Inferior parietal cortex (tissue), 1 donor: ENCODE measurements around the gene EGFL7.
"Not testable (repeated sequence)": the region's sequence is repeated elsewhere in the genome, so short reads cannot be mapped to it uniquely, and the experiment has no call there.

Experiments used
- DNase-seq: peaks from one replicate; pipeline ENCODE4 v3.0.0-alpha.2; 2016; ENCODE audit errors: extremely low spot score

Gene EGFL7

GRCh38 chr9:136697146-136697820, 34.6 kb downstream of the EGFL7 start:
- no peak for DNase-seq

DNA sequence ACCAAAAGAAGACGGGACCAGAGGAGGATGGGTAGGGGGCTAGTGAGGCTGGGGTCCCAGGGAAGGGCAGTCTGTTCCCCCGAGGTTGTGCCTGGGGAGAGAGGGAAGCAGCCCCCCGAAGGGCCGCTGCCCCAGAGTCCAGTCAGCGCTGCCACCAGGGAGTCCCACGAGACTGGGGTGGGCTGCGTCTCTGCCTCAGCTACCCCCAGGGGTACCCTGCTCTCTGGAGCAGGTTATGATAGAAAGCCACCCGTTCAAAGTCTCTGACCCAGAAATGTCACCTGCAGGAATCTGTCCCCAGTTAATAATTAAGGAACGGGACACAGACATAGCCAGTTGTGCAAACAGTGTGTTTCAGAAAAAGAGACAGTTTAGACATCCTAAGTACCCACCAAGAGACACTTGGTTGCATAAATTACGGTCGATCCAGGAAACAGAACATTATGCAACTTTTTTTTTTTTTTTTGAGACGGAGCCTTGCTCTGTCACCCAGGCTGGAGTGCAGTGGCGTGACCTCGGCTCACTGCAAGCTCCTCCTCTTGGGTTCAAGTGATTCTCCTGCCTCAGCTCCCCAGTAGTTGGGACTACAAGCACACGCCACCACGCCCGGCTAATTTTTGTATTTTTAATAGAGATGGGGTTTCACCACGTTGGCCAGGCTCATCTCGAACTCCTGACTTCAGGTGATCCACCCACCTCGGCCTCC, 35.3 kb downstream of the EGFL7 start:
- no peak for DNase-seq

DNA sequence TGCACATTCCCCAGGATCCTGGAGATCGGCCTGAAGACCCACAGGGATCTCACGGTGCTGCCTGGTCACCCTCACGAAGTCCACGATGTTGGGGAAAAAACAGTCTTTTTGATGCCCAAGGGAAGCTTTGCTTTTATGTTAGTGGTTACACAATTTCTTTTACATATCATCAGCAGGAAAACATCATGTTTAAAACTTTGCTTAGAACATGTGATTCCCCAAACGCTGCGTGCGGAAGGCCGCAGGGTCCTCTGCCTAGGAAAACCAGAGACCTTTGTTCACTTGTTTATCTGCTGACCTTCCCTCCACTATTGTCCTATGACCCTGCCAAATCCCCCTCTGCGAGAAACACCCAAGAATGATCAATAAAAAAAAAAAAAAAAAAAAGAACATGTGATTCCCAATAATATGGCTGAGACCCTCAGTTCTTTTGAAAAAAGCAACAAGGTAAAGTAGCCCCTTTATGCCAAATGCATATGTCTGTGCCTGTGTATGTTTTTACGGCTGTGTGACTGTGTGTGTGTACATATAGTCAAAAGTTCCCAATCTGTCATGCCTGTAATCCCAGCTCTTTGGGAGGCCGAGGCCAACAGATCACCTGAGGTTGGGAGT, 36.0 kb downstream of the EGFL7 start:
- DNase-seq = no peak

GRCh38 chr9:136700304-136700703, 37.6 kb downstream of the EGFL7 start:
- no peak for DNase-seq

- DNase-seq = no peak
Measured at GRCh38 chr9:136700959-136701667, 38.4 kb downstream of the EGFL7 start.

DNA sequence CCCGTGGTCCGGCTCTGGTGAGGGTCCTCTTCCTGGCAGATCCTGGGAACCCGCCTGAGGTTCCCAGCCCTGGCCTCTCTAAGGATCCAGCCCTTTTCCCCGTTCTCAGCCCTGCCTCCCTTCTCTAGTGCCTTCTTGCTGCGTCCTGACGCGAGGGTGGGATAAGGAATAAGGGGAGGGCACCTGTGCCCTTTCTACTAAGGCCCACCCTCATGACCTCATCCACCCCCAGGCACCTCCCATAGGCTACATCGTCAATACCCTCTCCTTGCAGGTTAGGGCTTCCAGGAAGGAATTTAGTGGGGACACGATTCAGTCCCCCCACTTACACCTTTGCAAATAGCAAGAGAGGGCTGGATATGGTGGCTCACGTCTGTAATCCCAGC, 38.9 kb downstream of the EGFL7 start:
- no peak for DNase-seq

GRCh38 chr9:136703276-136703860, 40.7 kb downstream of the EGFL7 start:
- DNase-seq = no peak

DNA sequence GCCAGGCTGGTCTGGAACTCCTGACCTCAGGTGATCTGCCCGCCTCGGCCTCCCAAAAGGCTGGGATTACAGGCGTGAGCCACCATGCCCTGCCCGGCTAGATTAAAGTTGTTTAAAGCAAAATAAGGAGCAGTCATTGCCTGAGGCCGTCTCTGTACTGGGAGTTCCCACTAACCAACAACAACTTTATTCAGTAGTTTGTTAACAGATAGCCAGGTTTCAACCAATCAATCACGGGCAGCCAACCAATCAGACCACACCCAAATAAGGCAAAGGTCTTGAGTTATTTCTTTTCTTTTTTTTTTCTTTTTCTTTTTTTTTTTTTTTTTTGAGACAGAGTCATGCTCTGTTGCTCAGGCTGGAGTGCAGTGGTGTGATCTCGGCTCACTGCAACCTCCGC, 42.0 kb downstream of the EGFL7 start:
- DNase-seq = not testable (repeated sequence)

DNA sequence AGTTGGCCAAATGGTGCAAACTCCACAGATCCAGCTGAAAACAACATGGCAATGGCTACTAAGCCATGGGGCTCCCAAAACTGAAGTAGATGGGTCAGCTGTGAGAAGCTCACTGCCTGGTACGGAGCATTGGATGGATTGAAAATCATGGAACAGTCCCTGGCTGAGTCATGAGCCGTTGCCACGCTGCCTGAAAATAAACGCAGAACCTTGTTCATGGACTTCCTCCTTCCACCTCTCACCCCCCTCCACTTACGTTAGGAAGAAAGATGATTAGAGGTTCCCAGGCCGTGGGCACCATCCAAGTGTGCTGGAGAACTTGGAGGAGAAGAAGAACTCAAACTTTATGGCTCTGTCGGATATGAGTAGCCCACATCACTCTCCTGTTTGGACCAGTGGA, 42.8 kb downstream of the EGFL7 start:
- no peak for DNase-seq

DNA sequence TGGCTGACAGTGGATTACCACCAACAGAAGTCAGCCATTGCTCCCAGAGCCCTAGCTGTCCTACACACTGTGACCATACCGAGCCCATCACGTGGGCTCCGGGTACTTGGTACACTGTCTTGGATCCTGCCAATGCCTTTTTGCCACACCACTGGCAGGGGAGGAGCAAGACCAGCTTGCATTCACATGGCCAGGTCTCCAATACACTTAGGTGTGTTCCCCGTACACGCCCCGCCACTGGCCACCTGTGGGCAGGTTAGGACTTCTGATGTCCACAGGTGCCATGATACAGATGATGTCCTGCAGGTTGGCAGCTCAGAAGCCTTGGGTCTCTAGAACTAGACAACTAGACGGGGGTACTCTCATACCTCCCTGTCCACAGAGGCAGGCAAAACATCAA, 44.3 kb downstream of the EGFL7 start:
- DNase-seq = no peak

GRCh38 chr9:136707849-136708517, 45.3 kb downstream of the EGFL7 start:
- no peak for DNase-seq

GRCh38 chr9:136709454-136710109, 46.9 kb downstream of the EGFL7 start:
- no peak for DNase-seq

DNA sequence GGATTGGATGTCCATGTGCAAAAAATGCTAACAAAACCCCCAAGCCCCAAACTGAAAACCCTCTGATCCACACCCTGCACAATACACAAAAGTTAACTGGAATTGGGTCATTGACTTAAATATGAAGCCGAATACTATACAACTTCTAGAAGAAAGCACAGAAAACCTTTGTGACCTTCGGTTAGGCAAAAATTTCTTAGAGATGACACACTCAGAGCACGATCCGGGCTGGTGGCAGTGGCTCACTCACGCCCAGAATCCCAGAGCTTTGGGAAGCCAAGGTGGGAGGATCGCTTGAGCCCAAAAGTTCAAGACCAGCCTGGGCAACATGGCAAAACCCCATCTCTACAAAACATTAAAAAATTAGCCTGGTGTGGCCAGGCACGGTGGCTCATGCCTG, 47.8 kb downstream of the EGFL7 start:
- DNase-seq = no peak

GRCh38 chr9:136711219-136711648, 48.5 kb downstream of the EGFL7 start:
- not testable (repeated sequence) for DNase-seq

DNA sequence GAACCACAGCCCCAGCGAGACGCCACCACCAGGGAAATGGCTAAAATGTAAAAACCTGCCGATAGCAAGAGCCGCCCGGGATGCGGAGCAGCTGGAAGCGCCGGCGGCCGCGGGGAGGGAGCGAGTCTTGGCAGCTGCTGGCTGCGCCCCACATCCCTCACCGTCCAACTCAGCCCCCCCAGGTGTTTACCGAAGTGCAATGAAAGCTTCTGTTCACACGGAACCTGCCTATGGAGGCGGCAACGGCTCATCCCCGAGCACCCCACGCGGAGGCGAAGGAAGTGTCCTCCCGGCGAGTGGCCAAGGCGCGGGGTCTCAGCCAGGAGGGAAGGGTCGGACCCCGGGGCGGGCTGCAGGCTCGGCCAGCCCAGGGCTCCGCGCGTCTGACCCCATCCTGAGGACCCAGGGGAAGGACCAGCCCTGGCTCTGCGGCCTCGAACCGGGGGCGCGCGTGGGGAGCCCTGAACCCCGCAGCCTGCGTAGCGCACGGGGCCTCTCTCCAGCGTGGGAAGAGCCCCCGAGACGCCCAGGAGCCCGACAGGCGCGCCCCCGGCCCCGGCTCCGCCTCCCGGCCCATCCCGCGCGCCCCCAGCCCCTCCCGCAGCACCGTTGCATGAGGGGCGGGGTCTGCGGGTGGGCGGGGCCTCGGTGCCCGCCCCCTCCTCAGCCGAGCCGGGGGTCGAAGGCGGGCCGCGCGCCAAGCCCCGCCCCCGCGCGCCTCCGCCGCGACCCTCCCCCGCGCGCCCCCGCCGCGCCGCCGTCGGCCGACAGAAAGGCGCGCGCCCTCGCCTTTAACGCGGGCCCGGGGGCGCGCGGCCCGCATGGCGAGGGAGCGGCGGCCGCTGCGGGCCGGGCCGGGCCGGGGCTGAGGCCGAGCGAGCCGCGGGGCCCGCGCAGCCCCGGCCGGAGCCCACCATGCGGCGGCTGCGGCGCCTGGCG, 49.3 kb downstream of the EGFL7 start, which contains the start of gene DIPK1B:
Gene DIPK1B (plus strand): TSS at position 822 of the 939 bp plus-strand sequence. CDS start 94 bp downstream, at position 916.
- DNase-seq = no peak

GRCh38 chr9:136712690-136713544, 50.2 kb downstream of the EGFL7 start:
- no peak for DNase-seq

DNA sequence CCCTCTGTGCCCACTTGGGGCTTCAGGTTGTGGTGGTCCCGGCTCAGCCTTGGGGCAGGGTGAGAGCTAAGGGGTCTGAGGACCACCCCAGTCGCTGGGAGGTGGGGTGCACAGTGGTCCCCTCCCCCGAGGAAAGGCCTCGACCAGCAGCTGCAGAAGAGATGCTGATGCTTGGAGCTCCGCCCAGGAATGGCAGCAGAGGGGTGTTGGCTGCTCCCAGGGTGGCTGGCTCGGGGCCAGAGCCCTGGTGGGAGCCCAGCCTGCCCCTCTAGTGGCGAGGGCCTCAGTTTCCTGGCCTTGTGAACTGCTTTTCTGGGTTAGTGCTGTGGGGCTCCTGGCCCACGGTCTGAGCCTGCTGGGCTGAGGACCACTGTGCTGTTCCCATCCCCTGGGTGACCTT, 50.8 kb downstream of the EGFL7 start:
- DNase-seq = no peak

DNA sequence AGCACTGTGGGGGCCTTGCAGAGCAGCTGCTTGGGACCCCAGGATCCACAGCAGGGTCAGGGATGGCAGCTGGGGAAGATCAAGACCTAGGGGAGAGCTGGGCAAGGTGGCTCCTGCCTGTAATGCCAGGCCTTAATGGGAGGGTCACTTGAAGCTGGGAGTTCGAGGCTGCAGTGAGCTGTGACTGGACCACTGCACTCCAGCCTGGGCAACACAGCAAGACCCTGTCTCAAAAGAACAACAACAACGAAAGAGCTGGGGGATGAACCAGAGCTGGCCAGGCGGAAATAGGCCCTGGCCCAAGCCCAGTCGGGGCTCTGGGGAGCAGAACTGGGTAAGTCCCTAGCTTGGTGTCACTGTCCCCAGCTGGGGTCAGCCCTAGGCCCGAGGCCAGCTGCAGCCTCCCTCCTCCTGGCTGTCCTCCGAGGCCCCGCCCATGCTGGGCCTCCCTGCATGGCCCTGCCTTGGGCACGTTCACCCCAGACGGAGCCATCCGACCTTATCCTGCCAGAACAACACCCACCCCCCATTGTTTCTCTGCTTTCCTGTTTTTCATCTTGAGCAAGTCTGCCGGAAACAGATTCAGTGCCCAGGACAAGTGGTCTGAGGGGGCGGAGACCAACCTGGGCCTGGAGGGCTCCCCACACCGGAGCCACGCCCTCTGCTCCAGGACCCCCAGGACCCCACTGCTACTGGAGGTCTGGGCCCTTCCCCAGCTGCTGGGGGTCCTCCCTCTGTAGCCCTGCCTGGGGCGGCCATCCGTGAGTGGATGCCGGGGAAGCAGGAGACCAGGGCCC, 51.6 kb downstream of the EGFL7 start:
- DNase-seq = no peak
